Ovary (tissue), 9 donors: ENCODE results near the gene CEMIP. TPM values are rescaled to one million over a fixed set of nuclear protein-coding genes. Genes with fewer than 3 reads are reported as not detected.
A peak's percentile ranks its signal among the peaks of the same experiment; 100 is the strongest.
"Not testable (repeated sequence)": the region's sequence is repeated elsewhere in the genome, so short reads cannot be mapped to it uniquely, and the experiment has no call there.

ENCODE experiments used
- DNase-seq, 5 donors: peaks; one replicate each; pipeline ENCODE4 v3.0.0-alpha.2; 2019 to 2020
- H3K27ac ChIP-seq, 2 donors: fragments of 200-600 bp; one replicate each; pipeline versions ENCODE4 v1.5.1 to v1.8.0; 2019 to 2022
- H3K27me3 ChIP-seq: fragments of 200-600 bp; one replicate; pipeline ENCODE4 v1.8.0; 2022
- H3K36me3 ChIP-seq: fragments of 200-600 bp; sonication (generic); one replicate; pipeline ENCODE4 v1.5.1; 2019
- H3K4me1 ChIP-seq: one replicate; pipeline ENCODE4 v1.8.1; 2013; ENCODE audit warnings: mild to moderate bottlenecking, moderate library complexity; ENCODE audit not compliant: insufficient read depth
- H3K4me3 ChIP-seq: fragments of 200-600 bp; sonication (generic); one replicate; pipeline ENCODE4 v1.5.1; 2017
- H3K9me3 ChIP-seq, 2 donors: fragments of 200-600 bp in 1 of 2; sonication (generic) in 1 of 2; one replicate each; pipeline versions ENCODE4 v1.5.1 to v1.8.1; 2013 to 2019; ENCODE audit warnings: mild to moderate bottlenecking in 1 of 2, moderate library complexity in 1 of 2
- EP300 ChIP-seq: sonication (generic); formaldehyde crosslinking; IDR thresholded peaks from one replicate; pipeline ENCODE4 v1.6.1; 2017; ENCODE audit warnings: antibody characterized with exemption
- POLR2A ChIP-seq: fragments of 450-650 bp; IDR thresholded peaks from one replicate; pipeline ENCODE4 v1.6.1; 2017; ENCODE audit warnings: antibody characterized with exemption, mild to moderate bottlenecking, moderate library complexity
- WGBS, 3 donors: extraction: QIAGEN DNeasy Blood & Tissue Kit in 1 of 3; methylation state at CpG; one replicate each; pipeline versions ENCODE4 v1.1.5 to v1.1.7; 2013 to 2017; 5-methylcytosine and 5-hydroxymethylcytosine counted together
- intact Hi-C, 4 donors: fragments of 100-400 bp; cut with DNase I; formaldehyde crosslinking; loops; one replicate each; pipeline versions ENCODE4 v1.11.0 to v1.15.1; 2022 to 2023
- polyA plus RNA-seq, 2 donors: library from polyadenylated mRNA; stranded (reverse); fragments of 200-250 nt in 1 of 2; fragments of 350-450 nt in 1 of 2; fragmentation: Illumina TruSeq in 1 of 2; extraction: RNeasy Lipid Tissue Mini Kit (QIAGEN cat#74804) in 1 of 2; gene quantifications; one replicate each; pipeline ENCODE4 v1.2.3, GENCODE V29; 2013 to 2014
- total RNA-seq, 7 donors: library from RNA; depleted of rRNA in 2 of 7; stranded (reverse); fragments of >200 nt in 2 of 7; fragmentation: NEBNext Ultra II Directional in 3 of 7; extraction: Animal tissue kit (Norgen Biotek cat#: 25700) in 3 of 7; gene quantifications; one replicate each; pipeline versions ENCODE4 v1.1.0 to v1.2.4, GENCODE V29; 2016 to 2023
- TF ChIP-seq, protein P1 (sequence below), 3 donors: fragments of 450-650 bp in 2 of 3; fragments of 200-600 bp in 1 of 3; IDR thresholded peaks; one replicate each; pipeline versions ENCODE4 v1.5.1 to v1.8.0; 2016 to 2022; ENCODE audit warnings: antibody characterized with exemption in 3 of 3, mild to moderate bottlenecking in 1 of 3
- donor health status: DM: no; HTN: no; CAD: no; lungs with moderate emphysema.
- donor health status: DM: no; HTN: no; CAD: no.
- donor health status: Bipolar disorder and iron deficiency.
- donor health status: DM: yes; HTN: yes; CAD: no.
- donor health status: DM: no; HTN: no; CAD: no.
- donor health status: DM: yes; HTN: yes; CAD: no.

Gene CEMIP
- total and polyA plus RNA-seq, 9 donors = 2.2 to 12.3 (median 4.7) TPM

DNA sequence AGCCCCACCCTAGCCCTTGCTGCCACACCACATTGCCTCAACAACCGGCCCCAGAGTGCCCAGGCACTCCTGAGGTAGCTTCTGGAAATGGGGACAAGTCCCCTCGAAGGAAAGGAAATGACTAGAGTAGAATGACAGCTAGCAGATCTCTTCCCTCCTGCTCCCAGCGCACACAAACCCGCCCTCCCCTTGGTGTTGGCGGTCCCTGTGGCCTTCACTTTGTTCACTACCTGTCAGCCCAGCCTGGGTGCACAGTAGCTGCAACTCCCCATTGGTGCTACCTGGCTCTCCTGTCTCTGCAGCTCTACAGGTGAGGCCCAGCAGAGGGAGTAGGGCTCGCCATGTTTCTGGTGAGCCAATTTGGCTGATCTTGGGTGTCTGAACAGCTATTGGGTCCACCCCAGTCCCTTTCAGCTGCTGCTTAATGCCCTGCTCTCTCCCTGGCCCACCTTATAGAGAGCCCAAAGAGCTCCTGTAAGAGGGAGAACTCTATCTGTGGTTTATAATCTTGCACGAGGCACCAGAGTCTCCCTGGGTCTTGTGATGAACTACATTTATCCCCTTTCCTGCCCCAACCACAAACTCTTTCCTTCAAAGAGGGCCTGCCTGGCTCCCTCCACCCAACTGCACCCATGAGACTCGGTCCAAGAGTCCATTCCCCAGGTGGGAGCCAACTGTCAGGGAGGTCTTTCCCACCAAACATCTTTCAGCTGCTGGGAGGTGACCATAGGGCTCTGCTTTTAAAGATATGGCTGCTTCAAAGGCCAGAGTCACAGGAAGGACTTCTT is 171.3 kb downstream of the CEMIP start:
- no peak overlapping the region for H3K4me3 ChIP-seq
- peaks cover 2% of the 10 kb centered on the region for H3K4me1 ChIP-seq
- no peak overlapping the region for H3K27ac ChIP-seq
- no peaks in the 10 kb centered on the region for H3K27me3 ChIP-seq
- H3K36me3 ChIP-seq = no peaks in the 10 kb centered on the region
- TF ChIP-seq, protein P1, sequence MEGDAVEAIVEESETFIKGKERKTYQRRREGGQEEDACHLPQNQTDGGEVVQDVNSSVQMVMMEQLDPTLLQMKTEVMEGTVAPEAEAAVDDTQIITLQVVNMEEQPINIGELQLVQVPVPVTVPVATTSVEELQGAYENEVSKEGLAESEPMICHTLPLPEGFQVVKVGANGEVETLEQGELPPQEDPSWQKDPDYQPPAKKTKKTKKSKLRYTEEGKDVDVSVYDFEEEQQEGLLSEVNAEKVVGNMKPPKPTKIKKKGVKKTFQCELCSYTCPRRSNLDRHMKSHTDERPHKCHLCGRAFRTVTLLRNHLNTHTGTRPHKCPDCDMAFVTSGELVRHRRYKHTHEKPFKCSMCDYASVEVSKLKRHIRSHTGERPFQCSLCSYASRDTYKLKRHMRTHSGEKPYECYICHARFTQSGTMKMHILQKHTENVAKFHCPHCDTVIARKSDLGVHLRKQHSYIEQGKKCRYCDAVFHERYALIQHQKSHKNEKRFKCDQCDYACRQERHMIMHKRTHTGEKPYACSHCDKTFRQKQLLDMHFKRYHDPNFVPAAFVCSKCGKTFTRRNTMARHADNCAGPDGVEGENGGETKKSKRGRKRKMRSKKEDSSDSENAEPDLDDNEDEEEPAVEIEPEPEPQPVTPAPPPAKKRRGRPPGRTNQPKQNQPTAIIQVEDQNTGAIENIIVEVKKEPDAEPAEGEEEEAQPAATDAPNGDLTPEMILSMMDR (IDR thresholded peaks at IDR 0.05) = no peak
- no peak for TF ChIP-seq EP300
- no peak for TF ChIP-seq POLR2A
- 92 to 93% (median 93%) methylated on average over 8 of the region's 8 CpGs for WGBS, 3 donors
- no peaks in the 10 kb centered on the region for H3K9me3 ChIP-seq
- DNase-seq = peak in 2 of 5 donors; percentile 8 to 11
- intact Hi-C loops = no loop called here

DNA sequence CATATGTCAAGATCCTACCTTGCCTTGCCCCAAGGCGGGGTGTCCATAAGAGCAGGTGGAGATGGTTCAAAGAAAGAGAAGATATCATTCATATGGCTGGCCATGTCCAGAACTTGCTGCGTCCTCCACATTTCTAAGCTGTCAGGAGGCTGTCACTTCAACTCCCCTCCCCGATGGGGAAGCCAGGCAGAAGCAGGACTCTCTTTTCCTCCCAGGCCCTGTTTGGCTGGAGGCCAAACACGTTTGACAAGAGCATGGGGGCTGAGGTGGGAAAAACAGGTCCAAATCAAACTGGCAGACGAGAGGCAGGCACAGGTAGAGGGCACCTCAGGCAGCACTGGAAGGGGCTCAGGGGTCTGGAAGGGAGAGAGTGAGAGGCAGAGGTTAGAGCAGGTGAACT is 172.8 kb downstream of the CEMIP start:
- H3K9me3 ChIP-seq = no peaks in the 10 kb centered on the region
- no peak overlapping the region for H3K4me3 ChIP-seq
- H3K27ac ChIP-seq = no peak overlapping the region
- peak in 1 of 5 donors; percentile 9 for DNase-seq
- H3K36me3 ChIP-seq = no peaks in the 10 kb centered on the region
- TF ChIP-seq EP300 (no peak), POLR2A (no peak)
- TF ChIP-seq, protein P1 (IDR thresholded peaks at IDR 0.05) = no peak
- 67 to 72% (median 72%) methylated on average over 5 of the region's 5 CpGs for WGBS, 3 donors
- H3K4me1 ChIP-seq = peaks cover 6% of the 10 kb centered on the region
- no peaks in the 10 kb centered on the region for H3K27me3 ChIP-seq
- intact Hi-C loops = no loop called here

DNA sequence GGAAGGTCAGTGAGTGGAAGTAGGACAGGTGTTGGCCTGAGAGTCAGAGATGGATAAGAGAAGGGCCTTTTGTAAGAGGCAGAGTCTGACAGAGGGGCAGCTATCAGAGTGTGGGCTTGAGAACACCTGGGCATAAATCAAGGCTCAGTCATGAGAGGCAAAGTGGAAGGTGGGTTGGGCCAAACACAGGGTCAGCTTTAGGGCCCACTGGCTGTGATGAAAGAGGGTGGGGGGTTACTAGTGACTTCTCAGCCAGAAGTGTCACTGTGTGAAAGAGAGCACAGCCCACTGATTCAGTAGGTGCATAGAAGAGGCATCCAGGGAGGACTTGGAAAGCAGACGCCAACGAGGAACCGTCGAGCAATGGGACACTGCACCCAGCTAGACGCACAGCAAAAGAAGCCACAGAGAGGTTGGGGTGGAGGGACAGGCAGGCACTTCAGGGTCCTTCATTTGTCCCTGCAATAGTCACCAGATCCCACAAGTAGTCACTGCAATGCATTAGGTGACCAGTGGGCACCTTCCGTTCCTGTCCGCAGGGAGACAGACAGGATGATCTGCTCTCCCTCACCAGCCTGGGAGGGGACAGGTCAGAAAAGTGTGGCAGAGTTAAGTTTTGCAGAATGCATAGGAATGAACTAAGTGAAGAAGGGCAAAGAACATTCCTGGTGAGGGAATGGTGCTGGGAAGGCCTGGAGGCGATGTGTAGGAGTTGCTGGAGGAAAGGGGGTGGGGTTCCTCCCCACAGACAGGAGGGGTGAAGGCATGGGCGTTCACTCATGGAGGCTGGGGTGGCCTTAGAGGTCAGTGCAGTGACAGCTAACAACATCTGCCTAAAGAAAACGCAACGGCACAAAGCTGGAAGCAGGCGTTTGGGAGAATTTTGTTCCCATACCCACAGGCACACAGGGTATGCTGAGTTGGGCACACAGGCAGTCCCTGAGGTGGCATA is 174.1 kb downstream of the CEMIP start:
- TF ChIP-seq EP300 = no peak
- TF ChIP-seq, protein P1 (IDR thresholded peaks at IDR 0.05) = no peak
- no peak for TF ChIP-seq POLR2A
- no peaks in the 10 kb centered on the region for H3K36me3 ChIP-seq
- no peak overlapping the region for H3K4me3 ChIP-seq
- peaks cover 6% of the 10 kb centered on the region for H3K4me1 ChIP-seq
- intact Hi-C loops = no loop called here
- no peak overlapping the region for H3K27ac ChIP-seq
- no peaks in the 10 kb centered on the region for H3K9me3 ChIP-seq
- no peaks in the 10 kb centered on the region for H3K27me3 ChIP-seq
- DNase-seq = peak in 1 of 5 donors; percentile 7
- 87 to 92% (median 89%) methylated on average over 12 of the region's 12 CpGs for WGBS, 3 donors

DNA sequence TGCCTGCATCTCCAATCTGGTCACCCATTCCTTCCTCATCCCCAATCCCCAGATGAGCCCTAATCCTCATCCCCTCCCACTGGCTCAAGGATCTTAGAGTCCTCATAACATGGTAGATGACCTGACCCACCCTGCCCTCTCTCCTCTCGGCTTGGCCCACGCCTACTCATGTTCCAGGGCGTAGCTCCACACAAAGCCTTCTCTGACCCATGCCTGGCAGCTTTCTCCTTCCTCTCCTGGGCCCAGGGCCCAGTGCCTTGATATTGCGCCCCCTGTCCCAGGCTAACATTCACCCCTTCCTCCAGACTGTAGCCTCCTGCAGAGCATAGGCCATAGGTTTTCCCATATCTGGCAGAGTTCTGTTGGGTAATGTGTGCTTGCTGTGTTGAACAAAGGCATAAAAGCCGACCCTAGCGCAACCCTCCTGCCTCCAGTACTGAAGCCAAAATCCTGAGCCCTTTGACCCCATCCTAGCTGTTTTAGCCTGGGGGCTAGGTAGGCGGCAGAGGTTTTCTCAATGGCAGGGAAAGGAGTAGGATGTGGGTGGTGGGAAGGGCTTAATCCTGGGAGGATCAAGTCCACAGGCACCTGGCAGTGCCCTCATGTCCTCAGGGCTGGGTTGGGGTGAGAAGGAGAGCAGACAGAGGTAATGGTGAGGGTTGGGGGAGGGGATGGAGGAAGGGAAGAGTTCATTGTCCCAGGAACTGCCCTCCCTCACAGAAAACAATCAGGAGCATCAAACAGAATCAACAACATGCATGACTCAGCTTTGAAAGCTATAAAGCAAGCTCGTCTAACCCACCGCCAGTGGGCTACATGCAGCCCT is 175.0 kb downstream of the CEMIP start:
- DNase-seq = peak in 1 of 5 donors; percentile 4
- intact Hi-C loops = no loop called here
- Histone ChIP-seq H3K27ac (no peak overlapping the region), H3K27me3 (no peaks in the 10 kb centered on the region), H3K9me3 (no peaks in the 10 kb centered on the region), H3K4me3 (no peak overlapping the region), H3K36me3 (no peaks in the 10 kb centered on the region), H3K4me1 (peaks cover 6% of the 10 kb centered on the region)
- 95% methylated on average over 9 of the region's 9 CpGs for WGBS, 3 donors
- TF ChIP-seq EP300 (no peak), POLR2A (no peak)
- TF ChIP-seq, protein P1 (IDR thresholded peaks at IDR 0.05) = no peak

DNA sequence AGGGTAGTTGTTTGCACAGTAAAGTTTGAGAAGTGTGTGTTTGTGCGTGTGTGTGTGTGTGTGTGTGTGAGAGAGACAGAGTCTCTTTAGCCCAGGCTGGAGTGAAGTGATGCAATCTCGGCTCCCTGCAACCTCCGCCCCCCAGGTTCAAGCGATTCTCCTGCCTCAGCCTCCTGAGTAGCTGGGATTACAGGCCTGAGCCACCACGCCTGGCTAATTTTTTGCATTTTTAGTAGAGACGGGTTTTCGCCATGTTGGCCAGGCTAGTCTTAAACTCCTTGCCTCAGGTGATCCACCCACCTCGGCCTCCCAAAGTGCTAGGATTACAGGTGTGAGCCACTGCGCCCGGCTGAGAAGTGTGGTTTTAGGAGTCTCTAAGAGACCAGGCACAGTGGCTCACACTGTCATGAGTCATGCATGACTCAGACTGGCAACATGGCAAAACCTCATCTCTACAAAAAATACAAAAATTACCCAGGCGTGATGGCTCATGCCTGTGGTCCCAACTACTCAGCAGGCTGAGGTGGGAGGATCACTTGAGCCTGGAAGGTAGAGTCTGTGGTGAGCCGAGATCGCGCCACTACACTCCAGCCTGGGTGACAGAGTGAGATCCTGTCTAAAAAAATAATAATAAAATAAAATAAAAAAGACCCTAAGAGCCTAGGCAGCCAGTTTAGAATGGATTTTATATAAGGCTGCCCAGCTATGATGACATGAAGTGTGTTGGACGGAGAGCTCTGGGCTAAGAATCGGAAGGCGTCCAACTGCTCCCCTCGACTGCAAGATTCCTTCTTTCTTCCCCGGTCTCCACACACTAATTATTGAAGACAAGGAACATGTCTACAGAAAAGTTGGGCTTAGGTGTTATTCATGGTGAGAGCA is 176.6 kb downstream of the CEMIP start:
- H3K27me3 ChIP-seq, DNase-seq, H3K36me3 ChIP-seq, H3K4me3 ChIP-seq, H3K9me3 ChIP-seq, H3K27ac ChIP-seq, H3K4me1 ChIP-seq, intact Hi-C loops: not testable (repeated sequence)
- 69 to 82% (median 73%) methylated on average over 19 of the region's 19 CpGs for WGBS, 3 donors
